GM12878 (cell line): Measurements from ENCODE around the gene SARS1. TPM values are rescaled to one million over a fixed set of nuclear protein-coding genes. Genes with fewer than 3 reads are reported as not detected.
A peak's percentile ranks its signal among the peaks of the same experiment; 100 is the strongest.

ENCODE experiments used
- ASH2L ChIP-seq: fragments of 300-600, 200-600 bp; sonication (generic); IDR thresholded peaks from 2 replicates; pipeline ENCODE4 v1.6.1; 2017; ENCODE audit warnings: low read depth, mild to moderate bottlenecking, borderline replicate concordance
- BMI1 ChIP-seq: fragments of 450-650 bp; IDR thresholded peaks from 2 replicates; pipeline ENCODE4 v1.6.1; 2016; ENCODE audit warnings: mild to moderate bottlenecking, moderate library complexity, borderline replicate concordance
- ETV6 ChIP-seq, 2 experiments: fragments of 450-650 bp in 1 of 2; IDR thresholded peaks in 1 of 2; conservative IDR thresholded peaks in 1 of 2; 2 replicates each; pipeline ENCODE4 v1.6.1; 2014; ENCODE audit warnings: antibody characterized with exemption in 1 of 2, borderline replicate concordance in 1 of 2, low read depth in 1 of 2, mild to moderate bottlenecking in 1 of 2, moderate library complexity in 1 of 2
- HDGF ChIP-seq: fragments of 450-650 bp; IDR thresholded peaks from 2 replicates; pipeline ENCODE4 v1.6.1; 2016; ENCODE audit warnings: antibody characterized with exemption
- IRF3 ChIP-seq: fragments of 450-650 bp; IDR thresholded peaks from 2 replicates; pipeline ENCODE4 v1.6.1; 2014; ENCODE audit warnings: mild to moderate bottlenecking
- JUND ChIP-seq: IDR thresholded peaks from 2 replicates; pipeline ENCODE4 v1.6.1; 2012; ENCODE audit warnings: low read depth, mild to moderate bottlenecking, low read length, improper control_type of control experiment, moderate library complexity
- MTA2 ChIP-seq: fragments of 450-650 bp; IDR thresholded peaks from 2 replicates; pipeline ENCODE4 v1.6.1; 2016; ENCODE audit warnings: low read depth, mild to moderate bottlenecking, moderate library complexity
- PML ChIP-seq: IDR thresholded peaks from 2 replicates; pipeline ENCODE4 v1.6.1; 2012; ENCODE audit warnings: low read length, inconsistent platforms
- PRDM15 ChIP-seq: fragments of 450-650 bp; formaldehyde crosslinking; IDR thresholded peaks from 2 replicates; pipeline ENCODE4 v1.4.0; 2020; ENCODE audit warnings: mild to moderate bottlenecking, moderate library complexity
- TCF7 ChIP-seq: IDR thresholded peaks from 2 replicates; pipeline ENCODE4 v1.6.1; 2014; ENCODE audit warnings: antibody characterized with exemption, borderline replicate concordance
- WRNIP1 ChIP-seq: IDR thresholded peaks from 2 replicates; pipeline ENCODE4 v1.6.1; 2011; ENCODE audit warnings: low read depth, low read length, improper control_type of control experiment, borderline replicate concordance
- polyA plus RNA-seq, 11 experiments: library from polyadenylated mRNA; depleted of rRNA in 4 of 11; unstranded in 6 of 11; stranded (reverse) in 5 of 11; fragments of >200 nt; fragmentation: Nextera tagmentation in 4 of 11; fragmentation: Illumina TruSeq in 1 of 11; extraction: Ambion mirVana in 4 of 11; extraction: Trizol in 1 of 11; gene quantifications; 1 replicate in 1 of 11; 2 replicates in 10 of 11; pipeline versions ENCODE4 v1.2.1 to v1.2.3, GENCODE V29; 2011 to 2016; ENCODE audit warnings: inconsistent platforms in 2 of 11, missing spikeins in 2 of 11, low read depth in 1 of 11
- total RNA-seq, 4 experiments: library from RNA; depleted of rRNA in 3 of 4; stranded (reverse); fragments of >200 nt in 3 of 4; fragmentation: Illumina TruSeq in 1 of 4; extraction: Trizol in 1 of 4; gene quantifications; 2 replicates each; pipeline versions ENCODE4 v1.2.1 to v1.2.3, GENCODE V29; 2013 to 2021

SARS1 gene
- total and polyA plus RNA-seq, 10 of the 15 experiments (the other 5 are each of a cell fraction or from before 2014, with no cell fraction given) = 103 to 202 (median 138) TPM

- 0 out of 2 replicates have a peak, but pooled peaks have one; percentile 39 for TF ChIP-seq WRNIP1
- TF ChIP-seq IRF3 = no peak
- TF ChIP-seq HDGF = no peak; the same call in 1 of the 2 replicates
- TF ChIP-seq ASH2L = no peak
- no peak for TF ChIP-seq PRDM15 (CRISPR knock-in tag)
- TF ChIP-seq TCF7 = no peak
- TF ChIP-seq PML = no peak
- TF ChIP-seq MTA2 = no peak
- no peak for TF ChIP-seq ETV6 (conservative IDR thresholded peaks at IDR 0.05 in 1 of 2, IDR thresholded peaks at IDR 0.05 in 1 of 2; ENCODE audit: borderline replicate concordance in 1 of 2, low read depth in 1 of 2)
- TF ChIP-seq BMI1 = no peak
- no peak for TF ChIP-seq JUND
- TF ChIP-seq, all 136 proteins: peak for 14
Measured at GRCh38 chr1:109277434-109278204, 63.9 kb downstream of the SARS1 start (continued).
